SU-DHL-6 (cell line): ENCODE measurements around the gene GCM1.

Source experiments
- H2AFZ ChIP-seq: fragments of 200-600 bp; sonication (generic); 2 replicates; pipeline ENCODE4 v1.6.1; 2014; ENCODE audit warnings: low read depth, mild to moderate bottlenecking, moderate library complexity, mixed read lengths, antibody characterized with exemption, low read length; ENCODE audit not compliant: severe bottlenecking
- H3F3A ChIP-seq: fragments of 200-600 bp; shearing (Covaris generic); 2 replicates; pipeline ENCODE4 v1.6.0; 2016; ENCODE audit warnings: antibody characterized with exemption, mild to moderate bottlenecking; ENCODE audit not compliant: insufficient read depth
- H3K27ac ChIP-seq: fragments of 200-600 bp; sonication (generic); 2 replicates; pipeline ENCODE4 v1.5.1; 2016; ENCODE audit warnings: low read depth, mild to moderate bottlenecking, low read length, moderate library complexity, mixed read lengths
- H3K27me3 ChIP-seq: fragments of 200-600 bp; sonication (generic), shearing (Covaris generic); 2 replicates; pipeline ENCODE4 v1.6.0; 2014; ENCODE audit warnings: mild to moderate bottlenecking, low read length
- H3K36me3 ChIP-seq: fragments of 200-600 bp; sonication (generic); 2 replicates; pipeline ENCODE4 v1.6.1; 2014; ENCODE audit warnings: mild to moderate bottlenecking, low read length, mixed read lengths
- H3K4me2 ChIP-seq: fragments of 300-600, 200-600 bp; shearing (Covaris generic), sonication (generic); 2 replicates; pipeline ENCODE4 v1.6.0; 2014; ENCODE audit warnings: low read length, low read depth, mild to moderate bottlenecking; ENCODE audit not compliant: poor library complexity, severe bottlenecking
- H3K4me3 ChIP-seq: fragments of 200-600 bp; sonication (generic); 2 replicates; pipeline ENCODE4 v1.5.1; 2014; ENCODE audit warnings: antibody characterized with exemption, low read length, mild to moderate bottlenecking, mixed read lengths; ENCODE audit not compliant: insufficient read depth, poor library complexity, severe bottlenecking
- H3K79me2 ChIP-seq: fragments of 200-600 bp; sonication (generic); 2 replicates; pipeline ENCODE4 v1.6.1; 2014; ENCODE audit warnings: mild to moderate bottlenecking, low read length, moderate library complexity; ENCODE audit not compliant: insufficient read depth
- H3K9ac ChIP-seq: fragments of 200-600 bp; sonication (generic); 2 replicates; pipeline ENCODE4 v1.7.0; 2014; ENCODE audit warnings: mild to moderate bottlenecking, low read length
- H3K9me2 ChIP-seq: fragments of 200-600 bp; sonication (generic); replicated peaks from 2 replicates; pipeline ENCODE4 v1.6.1; 2014; ENCODE audit warnings: low read length; ENCODE audit not compliant: insufficient read depth
- H3K9me3 ChIP-seq: fragments of 200-600 bp; sonication (generic); 2 replicates; pipeline ENCODE4 v1.6.1; 2014; ENCODE audit warnings: low read length, mixed read lengths; ENCODE audit not compliant: insufficient read depth
- H4K20me1 ChIP-seq: fragments of 200-600 bp; sonication (generic); 2 replicates; pipeline ENCODE4 v1.6.1; 2014; ENCODE audit warnings: low read depth, mild to moderate bottlenecking, antibody characterized with exemption, low read length, moderate library complexity, mixed read lengths
- EZH2phosphoT487 ChIP-seq: fragments of 200-600 bp; sonication (generic), shearing (Covaris generic); conservative IDR thresholded peaks from 2 replicates; pipeline ENCODE4 v1.6.1; 2018; ENCODE audit warnings: mild to moderate bottlenecking, antibody characterized with exemption, low read length, moderate library complexity, mixed read lengths
- TF ChIP-seq, protein P1 (sequence below): fragments of 200-600 bp; sonication (generic); IDR thresholded peaks from one replicate; pipeline ENCODE4 v1.5.1; 2017; ENCODE audit warnings: antibody characterized with exemption, mild to moderate bottlenecking, low read length, moderate library complexity; ENCODE audit not compliant: insufficient read depth, poor library complexity, severe bottlenecking

Gene GCM1

DNA sequence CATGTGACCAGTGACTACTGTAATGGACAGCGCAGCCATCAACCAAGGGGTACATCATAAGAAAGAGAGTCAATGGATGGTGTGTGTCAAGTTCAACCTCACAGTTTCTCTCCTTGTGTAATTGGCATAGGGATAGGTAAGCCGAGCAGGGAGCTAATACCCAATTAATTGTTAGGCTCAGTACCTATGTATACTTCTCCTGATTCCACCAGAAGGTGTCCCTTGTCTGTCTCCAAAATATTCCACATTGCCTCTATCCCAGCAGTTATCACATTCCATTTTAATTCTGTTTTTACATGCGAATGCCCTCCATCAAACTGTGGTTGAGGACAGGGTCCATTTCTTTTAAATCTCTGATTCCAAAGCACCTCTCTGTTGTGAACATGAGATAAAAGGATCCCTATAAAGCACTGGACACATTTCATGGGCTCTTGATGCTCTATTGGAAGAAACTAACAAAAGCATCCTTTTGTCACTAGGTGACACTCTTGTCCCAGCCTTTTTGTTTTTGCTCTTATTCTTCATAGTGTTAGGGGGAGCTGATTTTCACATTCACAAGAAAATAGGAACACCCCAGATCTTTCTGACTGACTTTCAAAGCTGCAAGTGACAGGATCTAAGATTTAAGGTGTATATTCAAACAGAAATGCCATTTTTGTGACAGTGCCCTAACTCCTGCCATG is 44.5 kb downstream of the GCM1 start:
- H2AFZ ChIP-seq = no peak overlapping the region
- no peaks in the 10 kb centered on the region for H3K9me3 ChIP-seq
- no peak overlapping the region for H3K4me3 ChIP-seq
- no peaks in the 10 kb centered on the region; the same call in 1 of the 2 replicates for H3F3A ChIP-seq
- no peaks in the 10 kb centered on the region for H3K27me3 ChIP-seq
- no peaks in the 10 kb centered on the region for H3K79me2 ChIP-seq
- no peaks in the 10 kb centered on the region for H4K20me1 ChIP-seq
- TF ChIP-seq, protein P1, sequence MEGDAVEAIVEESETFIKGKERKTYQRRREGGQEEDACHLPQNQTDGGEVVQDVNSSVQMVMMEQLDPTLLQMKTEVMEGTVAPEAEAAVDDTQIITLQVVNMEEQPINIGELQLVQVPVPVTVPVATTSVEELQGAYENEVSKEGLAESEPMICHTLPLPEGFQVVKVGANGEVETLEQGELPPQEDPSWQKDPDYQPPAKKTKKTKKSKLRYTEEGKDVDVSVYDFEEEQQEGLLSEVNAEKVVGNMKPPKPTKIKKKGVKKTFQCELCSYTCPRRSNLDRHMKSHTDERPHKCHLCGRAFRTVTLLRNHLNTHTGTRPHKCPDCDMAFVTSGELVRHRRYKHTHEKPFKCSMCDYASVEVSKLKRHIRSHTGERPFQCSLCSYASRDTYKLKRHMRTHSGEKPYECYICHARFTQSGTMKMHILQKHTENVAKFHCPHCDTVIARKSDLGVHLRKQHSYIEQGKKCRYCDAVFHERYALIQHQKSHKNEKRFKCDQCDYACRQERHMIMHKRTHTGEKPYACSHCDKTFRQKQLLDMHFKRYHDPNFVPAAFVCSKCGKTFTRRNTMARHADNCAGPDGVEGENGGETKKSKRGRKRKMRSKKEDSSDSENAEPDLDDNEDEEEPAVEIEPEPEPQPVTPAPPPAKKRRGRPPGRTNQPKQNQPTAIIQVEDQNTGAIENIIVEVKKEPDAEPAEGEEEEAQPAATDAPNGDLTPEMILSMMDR = no peak
- no peak for TF ChIP-seq EZH2phosphoT487
- H3K9me2 ChIP-seq = no peaks in the 10 kb centered on the region
- H3K36me3 ChIP-seq = no peaks in the 10 kb centered on the region
- H3K27ac ChIP-seq = no peak overlapping the region
- no peak overlapping the region for H3K9ac ChIP-seq
- no peak overlapping the region for H3K4me2 ChIP-seq

- H3K9ac ChIP-seq = no peak overlapping the region
- H3K9me2 ChIP-seq = no peaks in the 10 kb centered on the region
- no peaks in the 10 kb centered on the region for H4K20me1 ChIP-seq
- no peaks in the 10 kb centered on the region for H3K9me3 ChIP-seq
- no peaks in the 10 kb centered on the region; the same call in 1 of the 2 replicates for H3F3A ChIP-seq
- H2AFZ ChIP-seq = no peak overlapping the region
- H3K27ac ChIP-seq = no peak overlapping the region
- peaks cover 25% of the 10 kb centered on the region; the same call in 1 of the 2 replicates for H3K36me3 ChIP-seq
- no peak for TF ChIP-seq EZH2phosphoT487
- TF ChIP-seq, protein P1 = no peak
- no peak overlapping the region for H3K4me3 ChIP-seq
- no peaks in the 10 kb centered on the region for H3K27me3 ChIP-seq
- H3K4me2 ChIP-seq = no peak overlapping the region
- H3K79me2 ChIP-seq = no peaks in the 10 kb centered on the region
These were observed 47.6 kb downstream of the GCM1 start for GRCh38 chr6:53101006-53101405.

DNA sequence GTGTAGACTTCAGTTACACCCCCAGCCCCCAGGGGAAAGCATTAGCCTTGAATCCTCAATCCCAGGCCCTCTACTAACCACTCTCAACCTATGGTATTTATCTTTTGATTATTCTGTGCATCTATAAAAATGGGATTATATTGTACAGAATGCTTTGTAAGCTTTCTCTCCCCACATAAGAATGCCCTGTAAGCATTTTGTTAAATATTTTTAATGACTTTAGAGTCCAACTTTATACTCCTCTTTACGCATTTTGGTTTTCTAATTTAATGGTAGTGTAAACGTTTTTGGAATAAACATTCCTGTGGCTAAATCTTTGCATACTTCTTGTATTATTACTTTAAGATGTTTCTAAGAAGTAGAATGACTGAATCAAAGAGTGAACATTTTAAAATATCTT is 48.1 kb downstream of the GCM1 start:
- no peaks in the 10 kb centered on the region; the same call in 1 of the 2 replicates for H3F3A ChIP-seq
- no peak overlapping the region for H2AFZ ChIP-seq
- H3K4me3 ChIP-seq = no peak overlapping the region
- TF ChIP-seq, protein P1 = no peak
- TF ChIP-seq EZH2phosphoT487 = no peak
- H3K9ac ChIP-seq = no peak overlapping the region
- H3K36me3 ChIP-seq = peaks cover 30% of the 10 kb centered on the region
- H3K79me2 ChIP-seq = no peaks in the 10 kb centered on the region
- no peaks in the 10 kb centered on the region for H3K9me2 ChIP-seq
- H3K4me2 ChIP-seq = no peak overlapping the region
- H3K27ac ChIP-seq = no peak overlapping the region
- H3K27me3 ChIP-seq = no peaks in the 10 kb centered on the region
- no peaks in the 10 kb centered on the region for H4K20me1 ChIP-seq
- no peaks in the 10 kb centered on the region for H3K9me3 ChIP-seq
